Measurements from ENCODE around the gene PLSCR2.

Gene PLSCR2

GRCh38 chr3:146507331-146508120, 38.2 kb upstream of the PLSCR2 start:
- no peak for TF ChIP-seq CTCF (IDR thresholded peaks at IDR 0.05)
- H3K9me3 ChIP-seq = no peaks in the 10 kb centered on the region
- H3K27ac ChIP-seq = peak overlapping the region; percentile 61
- no peaks in the 10 kb centered on the region for H3K27me3 ChIP-seq
- peaks cover 18 to 21% of the 10 kb centered on the region in 2 experiments for H3K4me1 ChIP-seq (ENCODE audit: control insufficient read depth in 1 of 2, insufficient read depth in 1 of 2, low read depth in 1 of 2, low read length in 1 of 2)
- H3K4me3 ChIP-seq (ENCODE audit: low read depth in 1 of 2, low read length in 1 of 2) = no peak overlapping the region
- H3K36me3 ChIP-seq = peaks cover 17% of the 10 kb centered on the region

GRCh38 chr3:146505516-146505915, 36.2 kb upstream of the PLSCR2 start:
- no peak for TF ChIP-seq CTCF (IDR thresholded peaks at IDR 0.05)
- no peak overlapping the region for H3K27ac ChIP-seq
- H3K36me3 ChIP-seq = no peaks in the 10 kb centered on the region
- H3K4me3 ChIP-seq (ENCODE audit: low read depth in 1 of 2, low read length in 1 of 2) = no peak overlapping the region
- H3K4me1 ChIP-seq (ENCODE audit: control insufficient read depth in 1 of 2, insufficient read depth in 1 of 2, low read depth in 1 of 2, low read length in 1 of 2) = peaks cover 18 to 21% of the 10 kb centered on the region in 2 experiments
- no peaks in the 10 kb centered on the region for H3K27me3 ChIP-seq
- H3K9me3 ChIP-seq = no peaks in the 10 kb centered on the region

GRCh38 chr3:146504498-146505197, 35.3 kb upstream of the PLSCR2 start:
- peak overlapping the region; percentile 11 for H3K27ac ChIP-seq
- H3K36me3 ChIP-seq = no peaks in the 10 kb centered on the region
- TF ChIP-seq CTCF (IDR thresholded peaks at IDR 0.05) = no peak
- H3K4me1 ChIP-seq (ENCODE audit: control insufficient read depth in 1 of 2, insufficient read depth in 1 of 2, low read depth in 1 of 2, low read length in 1 of 2) = peaks cover 18 to 21% of the 10 kb centered on the region in 2 experiments
- H3K4me3 ChIP-seq (ENCODE audit: low read depth in 1 of 2, low read length in 1 of 2) = no peak overlapping the region
- no peaks in the 10 kb centered on the region for H3K27me3 ChIP-seq
- no peaks in the 10 kb centered on the region for H3K9me3 ChIP-seq

GRCh38 chr3:146503461-146504202, 34.3 kb upstream of the PLSCR2 start:
- no peak for TF ChIP-seq CTCF (IDR thresholded peaks at IDR 0.05)
- no peak overlapping the region for H3K27ac ChIP-seq

GRCh38 chr3:146502887-146503460, 33.6 kb upstream of the PLSCR2 start:
- Histone ChIP-seq H3K27me3 (no peaks in the 10 kb centered on the region), H3K4me1 (ENCODE audit: control insufficient read depth in 1 of 2, insufficient read depth in 1 of 2, low read depth in 1 of 2, low read length in 1 of 2) (peaks cover 18 to 20% of the 10 kb centered on the region in 2 experiments), H3K9me3 (no peaks in the 10 kb centered on the region), H3K27ac (no peak overlapping the region), H3K4me3 (ENCODE audit: low read depth in 1 of 2, low read length in 1 of 2) (no peak overlapping the region), H3K36me3 (no peaks in the 10 kb centered on the region)
- TF ChIP-seq CTCF (IDR thresholded peaks at IDR 0.05) = no peak

More at GRCh38 chr3:146503461-146504202, 34.3 kb upstream of the PLSCR2 start:
- Histone ChIP-seq H3K4me1 (ENCODE audit: control insufficient read depth in 1 of 2, insufficient read depth in 1 of 2, low read depth in 1 of 2, low read length in 1 of 2) (peaks cover 18 to 21% of the 10 kb centered on the region in 2 experiments), H3K9me3 (no peaks in the 10 kb centered on the region), H3K36me3 (no peaks in the 10 kb centered on the region), H3K4me3 (ENCODE audit: low read depth in 1 of 2, low read length in 1 of 2) (no peak overlapping the region), H3K27me3 (no peaks in the 10 kb centered on the region)

Data from neutrophil (primary cell).